HL-60 (cell line): ENCODE data around the gene SSPN.

ENCODE experiments used
- DNase-seq, 2 experiments: peaks; one replicate each; pipeline ENCODE4 v3.0.0-alpha.2; 2010 to 2020; ENCODE audit warnings: low read depth in 1 of 2, low spot score in 1 of 2
- H3K27ac ChIP-seq: fragments of 250-450 bp; sonication (Bioruptor Pico); replicated peaks from 2 replicates; pipeline ENCODE4 v1.5.1; 2020; ENCODE audit warnings: mild to moderate bottlenecking, moderate library complexity
- H3K27me3 ChIP-seq: fragments of 250-450 bp; sonication (Bioruptor Pico); 2 replicates; pipeline ENCODE4 v1.5.1; 2021; ENCODE audit warnings: mild to moderate bottlenecking, moderate library complexity; ENCODE audit not compliant: insufficient read depth, poor library complexity, severe bottlenecking
- H3K4me3 ChIP-seq: replicated peaks from 2 replicates; pipeline ENCODE4 v1.5.1; 2011; ENCODE audit warnings: mild to moderate bottlenecking, control low read depth, low read length; ENCODE audit not compliant: insufficient read depth
- GABPA ChIP-seq: IDR thresholded peaks from 2 replicates; pipeline ENCODE4 v1.6.1; 2012; ENCODE audit warnings: low read depth
- POLR2AphosphoS5 ChIP-seq: IDR thresholded peaks from 2 replicates; pipeline ENCODE4 v1.6.1; 2012; ENCODE audit warnings: low read depth
- REST ChIP-seq: IDR thresholded peaks from 2 replicates; pipeline ENCODE4 v1.6.1; 2012; ENCODE audit warnings: low read depth; ENCODE audit not compliant: insufficient replicate concordance
- SPI1 ChIP-seq: IDR thresholded peaks from 2 replicates; pipeline ENCODE4 v1.6.1; 2012; ENCODE audit warnings: low read depth, mild to moderate bottlenecking, borderline replicate concordance
- TF ChIP-seq, protein P1 (sequence below): IDR thresholded peaks from one replicate; pipeline ENCODE4 v1.5.1; 2011; ENCODE audit warnings: low read length, control low read depth, inconsistent platforms; ENCODE audit not compliant: insufficient read depth

SSPN gene

DNA sequence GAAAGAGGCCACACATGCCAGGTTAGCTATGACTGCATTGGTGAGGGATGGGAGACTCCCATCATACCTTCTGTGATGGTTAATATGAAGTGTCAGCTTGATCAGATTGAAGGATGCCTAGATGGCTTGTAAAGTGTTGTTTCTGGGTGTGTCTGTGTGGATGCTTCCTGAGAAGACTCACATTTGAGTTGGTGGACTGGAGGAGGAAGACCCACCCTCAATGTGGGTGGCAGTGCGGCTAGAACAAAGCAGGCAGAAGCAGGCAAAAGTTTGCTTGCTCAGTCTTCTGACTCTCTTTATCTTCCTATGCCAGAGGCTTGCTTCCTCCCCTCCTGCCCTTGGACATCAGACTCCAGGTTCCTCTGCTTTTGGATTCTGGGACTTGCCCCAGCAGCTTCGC is 88.2 kb downstream of the SSPN start:
- TF ChIP-seq, protein P1, sequence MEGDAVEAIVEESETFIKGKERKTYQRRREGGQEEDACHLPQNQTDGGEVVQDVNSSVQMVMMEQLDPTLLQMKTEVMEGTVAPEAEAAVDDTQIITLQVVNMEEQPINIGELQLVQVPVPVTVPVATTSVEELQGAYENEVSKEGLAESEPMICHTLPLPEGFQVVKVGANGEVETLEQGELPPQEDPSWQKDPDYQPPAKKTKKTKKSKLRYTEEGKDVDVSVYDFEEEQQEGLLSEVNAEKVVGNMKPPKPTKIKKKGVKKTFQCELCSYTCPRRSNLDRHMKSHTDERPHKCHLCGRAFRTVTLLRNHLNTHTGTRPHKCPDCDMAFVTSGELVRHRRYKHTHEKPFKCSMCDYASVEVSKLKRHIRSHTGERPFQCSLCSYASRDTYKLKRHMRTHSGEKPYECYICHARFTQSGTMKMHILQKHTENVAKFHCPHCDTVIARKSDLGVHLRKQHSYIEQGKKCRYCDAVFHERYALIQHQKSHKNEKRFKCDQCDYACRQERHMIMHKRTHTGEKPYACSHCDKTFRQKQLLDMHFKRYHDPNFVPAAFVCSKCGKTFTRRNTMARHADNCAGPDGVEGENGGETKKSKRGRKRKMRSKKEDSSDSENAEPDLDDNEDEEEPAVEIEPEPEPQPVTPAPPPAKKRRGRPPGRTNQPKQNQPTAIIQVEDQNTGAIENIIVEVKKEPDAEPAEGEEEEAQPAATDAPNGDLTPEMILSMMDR, result no peak
- TF ChIP-seq GABPA, result no peak
- no peak for TF ChIP-seq SPI1
- TF ChIP-seq REST, result no peak
- TF ChIP-seq POLR2AphosphoS5, result no peak
- no peak for DNase-seq
- no peak overlapping the region for H3K27ac ChIP-seq
- no peaks in the 10 kb centered on the region for H3K27me3 ChIP-seq
- H3K4me3 ChIP-seq, result no peak overlapping the region

DNA sequence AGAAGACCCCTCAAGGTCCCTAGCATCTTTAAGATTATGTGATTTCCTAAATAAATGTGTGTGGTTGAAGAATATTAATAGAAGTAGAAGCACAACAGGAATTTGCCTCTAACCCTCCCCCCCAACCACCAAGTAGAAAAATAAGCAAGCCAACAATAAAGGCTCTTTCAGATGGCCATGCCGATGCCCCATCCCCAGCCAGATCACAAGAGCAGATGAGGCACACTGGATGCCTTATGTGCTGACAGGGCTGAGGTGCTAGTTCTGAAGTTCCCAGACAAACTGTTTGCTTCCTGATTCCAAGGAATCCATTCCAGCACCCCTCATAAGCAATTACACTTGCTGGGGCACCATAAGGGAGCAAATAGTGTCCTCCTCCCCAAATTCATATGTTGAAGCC is 90.0 kb downstream of the SSPN start:
- TF ChIP-seq POLR2AphosphoS5 (no peak), SPI1 (no peak), REST (no peak), GABPA (no peak)
- TF ChIP-seq, protein P1, result no peak
- Histone ChIP-seq H3K4me3 (no peak overlapping the region), H3K27ac (no peak overlapping the region), H3K27me3 (no peaks in the 10 kb centered on the region)
- DNase-seq, result no peak

DNA sequence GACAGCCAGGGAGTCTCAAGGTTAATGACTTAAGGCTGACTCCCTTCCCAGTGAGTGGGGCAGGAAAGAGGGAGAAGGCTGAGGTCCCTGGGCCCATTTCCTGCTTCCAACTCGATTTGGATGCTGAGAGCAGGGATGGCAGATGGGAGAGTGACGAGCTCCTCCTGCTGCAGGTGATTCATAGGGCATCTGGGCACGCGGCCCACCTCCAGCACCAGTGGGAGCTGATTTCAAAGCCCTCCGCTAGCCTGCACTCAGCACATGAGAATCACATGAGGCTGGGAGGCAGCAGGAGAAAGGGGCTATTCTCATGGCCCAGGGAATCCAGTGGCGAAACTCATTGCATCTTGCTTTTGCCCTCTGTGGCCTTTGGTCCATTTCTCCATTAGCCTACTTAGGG is 90.8 kb downstream of the SSPN start:
- no peak overlapping the region for H3K4me3 ChIP-seq
- no peak for TF ChIP-seq REST
- TF ChIP-seq SPI1, result no peak
- no peak for TF ChIP-seq POLR2AphosphoS5
- TF ChIP-seq GABPA, result no peak
- TF ChIP-seq, protein P1, result no peak
- no peaks in the 10 kb centered on the region for H3K27me3 ChIP-seq
- H3K27ac ChIP-seq, result no peak overlapping the region
- DNase-seq, result no peak
